Spleen (tissue), 11 donors: Measurements from ENCODE around the gene MBOAT2. TPM values are rescaled to one million over a fixed set of nuclear protein-coding genes. Genes with fewer than 3 reads are reported as not detected.
"Not testable (repeated sequence)": the region's sequence is repeated elsewhere in the genome, so short reads cannot be mapped to it uniquely, and the experiment has no call there.

Experiments
- DNase-seq: peaks from one replicate; pipeline ENCODE4 v3.0.0-alpha.2; 2020
- H3K27ac ChIP-seq, 8 donors: fragments of 200-600 bp; sonication (generic) in 7 of 8; 1 replicate in 4 of 8; 2 replicates in 4 of 8; pipeline versions ENCODE4 v1.5.0 to v1.8.0; 2016 to 2021; ENCODE audit warnings: inconsistent platforms in 4 of 8, mild to moderate bottlenecking in 4 of 8, moderate library complexity in 1 of 8
- H3K27me3 ChIP-seq, 7 donors: fragments of 200-600 bp; sonication (generic) in 6 of 7; replicated peaks in 1 of 7; 1 replicate in 4 of 7; 2 replicates in 3 of 7; pipeline versions ENCODE4 v1.5.0 to v1.8.0; 2016 to 2021; ENCODE audit warnings: inconsistent platforms in 3 of 7, mild to moderate bottlenecking in 1 of 7
- H3K36me3 ChIP-seq, 6 donors: fragments of 200-600 bp; sonication (generic) in 5 of 6; 1 replicate in 4 of 6; 2 replicates in 2 of 6; pipeline versions ENCODE4 v1.5.0 to v1.8.0; 2016 to 2021; ENCODE audit warnings: inconsistent platforms in 2 of 6
- H3K4me1 ChIP-seq, 6 donors: fragments of 200-600 bp; sonication (generic) in 5 of 6; 1 replicate in 3 of 6; 2 replicates in 3 of 6; pipeline versions ENCODE4 v1.5.0 to v1.8.0; 2016 to 2021; ENCODE audit warnings: inconsistent platforms in 3 of 6
- H3K4me3 ChIP-seq, 8 donors: fragments of 200-600 bp; sonication (generic) in 7 of 8; 1 replicate in 4 of 8; 2 replicates in 4 of 8; pipeline versions ENCODE4 v1.5.0 to v1.8.0; 2016 to 2021; ENCODE audit warnings: inconsistent platforms in 4 of 8, mild to moderate bottlenecking in 4 of 8, moderate library complexity in 2 of 8
- H3K9me3 ChIP-seq, 8 donors: fragments of 200-600 bp; sonication (generic) in 7 of 8; 1 replicate in 4 of 8; 2 replicates in 4 of 8; pipeline versions ENCODE4 v1.5.0 to v1.8.0; 2016 to 2021; ENCODE audit warnings: inconsistent platforms in 4 of 8
- CTCF ChIP-seq, 11 experiments: fragments of 200-600 bp in 7 of 11; fragments of 450-650 bp in 4 of 11; sonication (generic) in 4 of 11; IDR thresholded peaks in 8 of 11; conservative IDR thresholded peaks in 3 of 11; 1 replicate in 7 of 11; 2 replicates in 4 of 11; pipeline versions ENCODE4 v1.4.0 to v1.8.0; 2016 to 2021; ENCODE audit warnings: antibody characterized with exemption in 11 of 11, inconsistent platforms in 4 of 11, mild to moderate bottlenecking in 1 of 11
- POLR2A ChIP-seq, 3 donors: fragments of 450-650 bp; IDR thresholded peaks; one replicate each; pipeline ENCODE4 v1.5.1; 2017; ENCODE audit warnings: antibody characterized with exemption in 3 of 3, mild to moderate bottlenecking in 1 of 3
- POLR2AphosphoS5 ChIP-seq, 3 donors: sonication (generic); formaldehyde crosslinking; IDR thresholded peaks; one replicate each; pipeline ENCODE4 v1.5.1; 2017; ENCODE audit warnings: antibody characterized with exemption in 3 of 3
- WGBS, 5 donors: extraction: QIAGEN DNeasy Blood & Tissue Kit in 3 of 5; methylation state at CpG; one replicate each; pipeline versions ENCODE4 v1.1.5 to v1.1.7; 2013 to 2018; 5-methylcytosine and 5-hydroxymethylcytosine counted together
- intact Hi-C: fragments of 100-400 bp; cut with DNase I; formaldehyde crosslinking; loops from one replicate; pipeline ENCODE4 v1.15.0; 2023; ENCODE audit warnings: low total_unique reads
- polyA plus RNA-seq, 3 donors: library from polyadenylated mRNA; stranded (reverse); fragments of 200-250 nt; gene quantifications; one replicate each; pipeline ENCODE4 v1.2.1, GENCODE V29; 2013
- total RNA-seq, 7 donors: library from RNA; depleted of rRNA in 3 of 7; stranded (reverse); fragments of >200 nt in 3 of 7; fragmentation: NEBNext Ultra II Directional in 4 of 7; extraction: Animal tissue kit (Norgen Biotek cat#: 25700) in 4 of 7; gene quantifications; one replicate each; pipeline versions ENCODE4 v1.1.0 to v1.2.1, GENCODE V29; 2016 to 2021
- donor health status: healthy with polysubstance abuse.
- donor health status: DM: no; HTN: no; CAD: no; lungs with moderate emphysema.
- donor health status: DM: no; HTN: no; CAD: no.
- donor health status: Bipolar disorder and iron deficiency.
- donor health status: healthy.
- donor health status: DM: no; HTN: no; CAD: no.
- donor health status: DM: yes; HTN: yes; CAD: no.

Gene MBOAT2
- total and polyA plus RNA-seq, 10 donors, result 1.9 to 44.1 (median 18.3) TPM

- H3K27ac ChIP-seq, result no peak overlapping the region
- DNase-seq, result no peak
- H3K4me1 ChIP-seq, result no peaks in the 10 kb centered on the region
- no peaks in the 10 kb centered on the region for H3K27me3 ChIP-seq
- 73 to 95% (median 88%) methylated on average over 1 of the region's 1 CpG for WGBS, 5 donors
- no peaks in the 10 kb centered on the region for H3K9me3 ChIP-seq
- intact Hi-C loops, result no loop called here
- H3K36me3 ChIP-seq, result no peaks in the 10 kb centered on the region
- no peak for TF ChIP-seq POLR2AphosphoS5 (IDR thresholded peaks at IDR 0.05)
- no peak for TF ChIP-seq POLR2A (IDR thresholded peaks at IDR 0.05)
- no peak for TF ChIP-seq CTCF (IDR thresholded peaks at IDR 0.05 in 8 of 11, conservative IDR thresholded peaks at IDR 0.05 in 3 of 11)
- no peak overlapping the region for H3K4me3 ChIP-seq
Observed at GRCh38 chr2:8923183-8923582, 80.3 kb downstream of the MBOAT2 start.

- no peaks in the 10 kb centered on the region for H3K4me1 ChIP-seq
- H3K27me3 ChIP-seq, result no peaks in the 10 kb centered on the region
- no peaks in the 10 kb centered on the region for H3K36me3 ChIP-seq
- no peaks in the 10 kb centered on the region for H3K9me3 ChIP-seq
- no peak for DNase-seq
- intact Hi-C loops, result no loop called here
- no peak overlapping the region for H3K27ac ChIP-seq
- 90 to 96% (median 93%) methylated on average over 3 of the region's 3 CpGs for WGBS, 5 donors
- no peak overlapping the region for H3K4me3 ChIP-seq
- TF ChIP-seq POLR2AphosphoS5 (IDR thresholded peaks at IDR 0.05), result no peak
- no peak for TF ChIP-seq CTCF (IDR thresholded peaks at IDR 0.05 in 8 of 11, conservative IDR thresholded peaks at IDR 0.05 in 3 of 11)
- no peak for TF ChIP-seq POLR2A (IDR thresholded peaks at IDR 0.05)
Observed at GRCh38 chr2:8922431-8922830, 81.1 kb downstream of the MBOAT2 start.

GRCh38 chr2:8918412-8918811 is 85.1 kb downstream of the MBOAT2 start:
- Histone ChIP-seq H3K4me3 (no peak overlapping the region), H3K9me3 (peaks cover 0 to 6% (median 1%) of the 10 kb centered on the region in 8 donors), H3K36me3 (no peaks in the 10 kb centered on the region), H3K4me1 (no peaks in the 10 kb centered on the region), H3K27ac (no peak overlapping the region), H3K27me3 (no peaks in the 10 kb centered on the region)
- intact Hi-C loops, result no loop called here
- DNase-seq, result no peak
- WGBS, 5 donors, result 89 to 97% (median 96%) methylated on average over 1 of the region's 1 CpG
- TF ChIP-seq POLR2AphosphoS5 (IDR thresholded peaks at IDR 0.05) (no peak), CTCF (IDR thresholded peaks at IDR 0.05 in 8 of 11, conservative IDR thresholded peaks at IDR 0.05 in 3 of 11) (no peak), POLR2A (IDR thresholded peaks at IDR 0.05) (no peak)

- 89 to 97% (median 93%) methylated on average over 4 of the region's 4 CpGs for WGBS, 5 donors
- Histone ChIP-seq H3K36me3 (no peaks in the 10 kb centered on the region), H3K27ac (no peak overlapping the region), H3K4me1 (no peaks in the 10 kb centered on the region), H3K9me3 (peaks cover 0 to 15% (median 6%) of the 10 kb centered on the region in 8 donors), H3K4me3 (no peak overlapping the region), H3K27me3 (no peaks in the 10 kb centered on the region)
- TF ChIP-seq CTCF (IDR thresholded peaks at IDR 0.05 in 8 of 11, conservative IDR thresholded peaks at IDR 0.05 in 3 of 11) (no peak), POLR2A (IDR thresholded peaks at IDR 0.05) (no peak), POLR2AphosphoS5 (IDR thresholded peaks at IDR 0.05) (no peak)
- intact Hi-C loops, result no loop called here
- DNase-seq, result no peak
Observed at GRCh38 chr2:8915941-8916340, 87.5 kb downstream of the MBOAT2 start.

- H3K9me3 ChIP-seq, result peaks cover 0 to 25% (median 13%) of the 10 kb centered on the region in 8 donors
- 93 to 98% (median 96%) methylated on average over 5 of the region's 5 CpGs for WGBS, 5 donors
- H3K27ac ChIP-seq, H3K27me3 ChIP-seq, intact Hi-C loops, H3K4me1 ChIP-seq, DNase-seq, H3K36me3 ChIP-seq, H3K4me3 ChIP-seq: not testable (repeated sequence)
Observed at GRCh38 chr2:8913767-8914166, 89.7 kb downstream of the MBOAT2 start.
